Fibroblast of the aortic adventitia (primary cell): Measurements from ENCODE around the gene NAXD. TPM values are rescaled to one million over a fixed set of nuclear protein-coding genes. Genes with fewer than 3 reads are reported as not detected.

Experiments used
- DNase-seq: peaks from one replicate; pipeline ENCODE4 v3.0.0-alpha.2; 2010; ENCODE audit warnings: low read depth
- H3K4me3 ChIP-seq: 2 replicates; pipeline ENCODE4 v1.5.1; 2011; ENCODE audit warnings: low read depth, mild to moderate bottlenecking, control low read depth, low read length, moderate library complexity
- total RNA-seq: library from RNA; depleted of rRNA; stranded (reverse); fragments of >200 nt; gene quantifications from 2 replicates; pipeline ENCODE4 v1.2.3, GENCODE V29; 2012; ENCODE audit warnings: low replicate concordance
- TF ChIP-seq, protein P1 (sequence below): IDR thresholded peaks from 2 replicates; pipeline ENCODE4 v1.5.1; 2011; ENCODE audit warnings: mild to moderate bottlenecking, low read length, control low read depth, inconsistent platforms; ENCODE audit not compliant: insufficient read depth

Gene NAXD
- total RNA-seq, 1 donor = 14.9 TPM

DNA sequence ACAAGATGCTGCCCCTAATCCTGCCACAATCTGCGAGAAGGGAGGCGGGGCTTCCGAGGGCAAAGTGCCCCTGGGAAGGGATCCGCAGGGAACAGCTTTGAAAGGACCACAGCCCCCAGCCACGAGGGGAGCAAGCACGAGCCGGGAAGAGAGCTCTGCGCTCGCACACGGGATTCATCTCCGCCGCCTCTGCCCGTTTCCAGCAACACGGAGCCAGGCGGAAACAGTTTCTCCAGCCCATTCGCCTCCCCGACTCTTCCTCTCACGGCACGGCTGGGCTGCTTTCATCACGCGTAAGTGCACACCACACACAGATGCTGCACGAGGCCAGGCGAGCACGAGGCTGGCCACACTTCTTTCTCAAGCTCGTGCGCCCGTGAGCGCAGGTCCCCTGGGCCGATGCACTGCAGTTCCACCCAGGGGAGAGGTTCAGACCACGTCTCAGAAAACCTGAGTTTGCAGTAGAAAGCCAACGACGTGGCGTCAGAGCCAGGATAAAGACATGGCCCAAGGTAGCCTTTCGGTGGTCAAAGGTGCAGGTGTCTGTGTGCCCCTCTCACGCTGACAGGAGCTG is 33.6 kb downstream of the NAXD start:
- no peak for DNase-seq
- TF ChIP-seq, protein P1, sequence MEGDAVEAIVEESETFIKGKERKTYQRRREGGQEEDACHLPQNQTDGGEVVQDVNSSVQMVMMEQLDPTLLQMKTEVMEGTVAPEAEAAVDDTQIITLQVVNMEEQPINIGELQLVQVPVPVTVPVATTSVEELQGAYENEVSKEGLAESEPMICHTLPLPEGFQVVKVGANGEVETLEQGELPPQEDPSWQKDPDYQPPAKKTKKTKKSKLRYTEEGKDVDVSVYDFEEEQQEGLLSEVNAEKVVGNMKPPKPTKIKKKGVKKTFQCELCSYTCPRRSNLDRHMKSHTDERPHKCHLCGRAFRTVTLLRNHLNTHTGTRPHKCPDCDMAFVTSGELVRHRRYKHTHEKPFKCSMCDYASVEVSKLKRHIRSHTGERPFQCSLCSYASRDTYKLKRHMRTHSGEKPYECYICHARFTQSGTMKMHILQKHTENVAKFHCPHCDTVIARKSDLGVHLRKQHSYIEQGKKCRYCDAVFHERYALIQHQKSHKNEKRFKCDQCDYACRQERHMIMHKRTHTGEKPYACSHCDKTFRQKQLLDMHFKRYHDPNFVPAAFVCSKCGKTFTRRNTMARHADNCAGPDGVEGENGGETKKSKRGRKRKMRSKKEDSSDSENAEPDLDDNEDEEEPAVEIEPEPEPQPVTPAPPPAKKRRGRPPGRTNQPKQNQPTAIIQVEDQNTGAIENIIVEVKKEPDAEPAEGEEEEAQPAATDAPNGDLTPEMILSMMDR = no peak
- no peak overlapping the region for H3K4me3 ChIP-seq

DNA sequence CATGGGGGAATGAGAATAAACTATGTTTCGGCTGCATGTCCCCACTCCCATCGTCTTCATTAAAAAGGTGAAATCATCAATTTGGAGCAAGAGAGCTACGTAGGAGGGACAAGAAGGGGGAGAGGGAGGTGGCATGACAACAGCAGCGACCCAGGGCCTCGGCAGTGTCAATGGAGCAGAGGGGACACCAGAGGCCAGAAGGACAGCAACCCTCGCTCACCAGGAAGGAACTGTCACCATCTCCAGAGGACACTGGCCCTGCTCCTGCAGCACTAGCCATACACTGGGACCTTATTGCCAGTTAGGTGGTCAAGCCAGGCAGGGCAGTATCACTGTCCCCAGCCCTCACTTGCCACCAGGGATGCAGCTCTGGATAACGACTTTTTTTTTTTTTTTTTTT is 34.2 kb downstream of the NAXD start:
- TF ChIP-seq, protein P1 = no peak
- no peak overlapping the region for H3K4me3 ChIP-seq
- no peak for DNase-seq

DNA sequence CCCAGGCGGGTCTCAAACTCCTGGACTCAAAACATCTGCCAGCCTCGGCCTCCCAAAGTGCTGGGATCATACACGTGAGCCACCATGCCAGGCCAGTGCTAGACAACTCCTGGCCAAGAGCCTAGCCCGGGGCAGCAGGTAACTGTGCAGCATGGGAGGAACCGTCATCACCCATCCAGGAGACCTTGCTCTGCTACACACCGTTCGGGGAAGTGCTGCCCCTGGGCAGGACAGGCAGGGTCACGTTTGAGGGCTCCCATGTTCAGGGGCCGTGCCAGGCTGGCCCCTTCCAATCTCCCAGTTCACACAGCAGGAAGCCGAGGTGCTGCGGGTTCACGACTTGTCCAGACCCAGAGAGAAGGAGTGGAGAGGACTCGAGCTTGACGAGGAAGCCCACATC is 35.1 kb downstream of the NAXD start:
- no peak overlapping the region for H3K4me3 ChIP-seq
- no peak for DNase-seq
- TF ChIP-seq, protein P1 = no peak

DNA sequence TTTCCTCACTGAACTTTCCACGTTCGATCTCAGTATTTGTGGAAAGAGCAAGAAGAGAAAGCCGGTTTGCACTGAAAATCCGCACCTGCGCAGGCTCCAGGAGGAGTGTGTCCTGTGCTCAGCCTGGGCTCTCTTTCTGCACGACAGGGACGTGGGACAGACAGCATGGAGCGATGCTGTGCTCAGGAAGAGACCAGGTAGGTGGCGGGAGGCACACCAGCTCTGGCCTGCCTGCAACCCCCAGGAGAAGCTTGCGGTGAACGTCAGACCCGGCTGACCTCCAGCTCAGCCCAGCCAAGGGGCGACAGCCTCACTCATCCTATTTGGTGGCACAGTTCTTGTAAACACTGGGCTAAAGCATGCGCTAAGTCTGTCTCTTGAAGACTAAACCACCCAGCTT is 35.9 kb downstream of the NAXD start:
- TF ChIP-seq, protein P1 = no peak
- no peak overlapping the region for H3K4me3 ChIP-seq
- no peak for DNase-seq

DNA sequence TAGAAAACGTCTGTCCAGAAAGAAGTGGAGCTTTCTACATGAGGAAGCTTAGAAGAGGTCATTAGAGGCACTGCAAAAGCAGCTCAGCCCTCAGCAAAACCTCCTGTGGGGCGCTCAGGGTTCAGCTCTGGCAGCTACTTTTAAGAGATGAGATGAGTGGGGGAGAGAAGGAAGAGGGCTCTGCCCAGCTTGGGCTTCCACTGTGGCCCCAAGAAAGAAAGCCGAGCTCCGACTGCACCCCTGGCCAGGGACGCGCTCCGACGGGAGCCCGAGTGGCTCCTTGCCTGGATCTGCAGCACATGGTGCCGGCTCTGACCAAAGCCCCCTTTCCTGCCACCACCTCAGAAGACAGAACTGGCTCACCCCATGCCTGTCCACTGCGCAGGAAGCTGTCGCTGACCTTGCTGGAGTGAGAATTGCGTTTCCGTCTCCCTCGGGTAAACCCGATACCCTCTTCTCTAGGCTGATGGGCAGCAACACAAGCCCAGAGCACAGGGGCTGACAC is 36.4 kb downstream of the NAXD start:
- no peak overlapping the region for H3K4me3 ChIP-seq
- no peak for DNase-seq
- TF ChIP-seq, protein P1 = no peak

DNA sequence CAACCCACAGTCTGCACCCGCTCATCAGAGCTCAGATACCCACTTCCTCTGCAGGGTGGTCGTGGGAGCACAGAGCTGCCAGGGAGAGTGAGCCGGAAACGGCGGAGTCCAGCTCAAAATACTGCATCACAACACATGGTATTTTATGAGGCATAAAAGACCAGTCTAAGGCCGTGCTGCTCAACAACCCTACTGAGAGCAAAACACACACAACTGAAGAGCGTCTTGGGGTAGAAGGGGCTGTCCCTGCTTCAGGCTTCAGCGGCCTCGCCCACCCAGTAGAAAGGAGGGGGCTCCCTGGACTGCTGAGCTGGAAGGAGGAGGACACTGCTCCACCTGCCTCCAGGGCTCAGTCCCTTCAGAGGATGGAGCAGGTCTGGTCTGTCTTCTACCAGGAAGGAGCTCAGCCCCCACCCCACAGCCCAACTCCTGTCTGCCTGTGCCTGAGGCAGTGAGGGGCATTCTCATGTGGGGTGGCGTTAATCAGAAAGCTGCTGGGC is 36.9 kb downstream of the NAXD start:
- H3K4me3 ChIP-seq = no peak overlapping the region
- TF ChIP-seq, protein P1 = no peak
- DNase-seq = no peak

DNA sequence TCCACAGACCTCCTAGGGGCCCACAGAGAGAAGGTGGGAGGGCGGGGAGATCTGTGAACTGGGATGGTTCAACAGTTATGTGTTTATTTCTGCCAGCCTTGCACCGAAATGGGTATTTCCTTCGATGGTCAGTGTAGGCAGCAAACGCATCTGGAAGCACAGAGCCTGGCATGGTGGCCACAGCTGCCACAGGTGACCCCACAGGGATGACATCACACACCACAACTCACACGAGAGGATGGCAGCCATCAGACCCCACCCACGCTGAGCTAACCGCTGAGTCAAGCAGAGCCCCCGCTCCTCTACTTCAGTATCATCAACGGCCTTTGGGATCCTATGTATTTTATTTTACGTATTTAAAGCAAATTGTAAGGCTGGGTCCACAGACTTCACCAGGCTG is 37.4 kb downstream of the NAXD start:
- DNase-seq = no peak
- TF ChIP-seq, protein P1 = no peak

More for the DNA sequence above, 37.4 kb downstream of the NAXD start:
- no peak overlapping the region for H3K4me3 ChIP-seq
